ENCODE measurements around the gene TRPV6.

The TRPV6 gene

GRCh38 chr7:142856565-142857245 is 28.8 kb downstream of the TRPV6 start:
- no peak for TF ChIP-seq TAF1 (IDR thresholded peaks at IDR 0.05; ENCODE audit: borderline replicate concordance, insufficient read depth, low read length)
- TF ChIP-seq SIN3A (IDR thresholded peaks at IDR 0.05; ENCODE audit: borderline replicate concordance, insufficient read depth, low read length): no peak
- no peak for TF ChIP-seq REST (IDR thresholded peaks at IDR 0.05; ENCODE audit: insufficient read depth in 1 of 2, low read depth in 2 of 2, low read length in 2 of 2)
- no peak for TF ChIP-seq POLR2AphosphoS5 (IDR thresholded peaks at IDR 0.05; ENCODE audit: low read depth, low read length)
- no peak for TF ChIP-seq FOXP2 (optimal IDR thresholded peaks at IDR 0.05; ENCODE audit: borderline replicate concordance, extremely low read depth, extremely low read length, insufficient read depth)

- TF ChIP-seq SIN3A (IDR thresholded peaks at IDR 0.05; ENCODE audit: borderline replicate concordance, insufficient read depth, low read length) (no peak), POLR2AphosphoS5 (IDR thresholded peaks at IDR 0.05; ENCODE audit: low read depth, low read length) (no peak), REST (IDR thresholded peaks at IDR 0.05; ENCODE audit: insufficient read depth in 1 of 2, low read depth in 2 of 2, low read length in 2 of 2) (no peak), FOXP2 (optimal IDR thresholded peaks at IDR 0.05; ENCODE audit: borderline replicate concordance, extremely low read depth, extremely low read length, insufficient read depth) (no peak)
Measured at GRCh38 chr7:142855756-142856564, 29.6 kb downstream of the TRPV6 start.

GRCh38 chr7:142855114-142855743 is 30.3 kb downstream of the TRPV6 start:
- TF ChIP-seq POLR2AphosphoS5 (IDR thresholded peaks at IDR 0.05; ENCODE audit: low read depth, low read length): no peak
- no peak for TF ChIP-seq SIN3A (IDR thresholded peaks at IDR 0.05; ENCODE audit: borderline replicate concordance, insufficient read depth, low read length)

GRCh38 chr7:142854372-142855113 is 31.0 kb downstream of the TRPV6 start, which contains the start of gene EPHB6:
EPHB6 (plus strand) TSS chr7:142855076; CDS start chr7:142863228, 8,152 bp downstream.
- TF ChIP-seq POLR2AphosphoS5 (IDR thresholded peaks at IDR 0.05; ENCODE audit: low read depth, low read length): no peak
- TF ChIP-seq TAF1 (IDR thresholded peaks at IDR 0.05; ENCODE audit: borderline replicate concordance, insufficient read depth, low read length): no peak
- TF ChIP-seq FOXP2 (optimal IDR thresholded peaks at IDR 0.05; ENCODE audit: borderline replicate concordance, extremely low read depth, extremely low read length, insufficient read depth): no peak
- TF ChIP-seq REST (IDR thresholded peaks at IDR 0.05; ENCODE audit: insufficient read depth in 1 of 2, low read depth in 2 of 2, low read length in 2 of 2): no peak
- TF ChIP-seq SIN3A (IDR thresholded peaks at IDR 0.05; ENCODE audit: borderline replicate concordance, insufficient read depth, low read length): no peak

- no peak for TF ChIP-seq SIN3A (IDR thresholded peaks at IDR 0.05; ENCODE audit: borderline replicate concordance, insufficient read depth, low read length)
- TF ChIP-seq POLR2AphosphoS5 (IDR thresholded peaks at IDR 0.05; ENCODE audit: low read depth, low read length): no peak
- no peak for TF ChIP-seq FOXP2 (optimal IDR thresholded peaks at IDR 0.05; ENCODE audit: borderline replicate concordance, extremely low read depth, extremely low read length, insufficient read depth)
Measured at GRCh38 chr7:142853739-142854371, 31.7 kb downstream of the TRPV6 start.

Data from PFSK-1 (cell line).